ENCODE data around the gene CHST11. TPM values are rescaled to one million over a fixed set of nuclear protein-coding genes. Genes with fewer than 3 reads are reported as not detected.

Gene CHST11
- total and polyA plus RNA-seq, 9 of the 15 experiments (the other 6 are each of a cell fraction or from before 2014, with no cell fraction given) = 2.3 to 38.7 (median 15.0) TPM

- Histone ChIP-seq H2AFZ (ENCODE audit: low read depth, low read length) (no peak overlapping the region), H3K79me2 (ENCODE audit: control insufficient read depth, insufficient read depth, low read length) (no peaks in the 10 kb centered on the region), H3K27ac (ENCODE audit: extremely low read depth, low read depth, low read length) (no peak overlapping the region), H3K4me1 (replicated peaks in 1 of 2; ENCODE audit: control insufficient read depth in 2 of 2, insufficient read depth in 2 of 2, low read length in 2 of 2) (0 out of 5 replicates have a peak, but pooled peaks cover 4% of the 10 kb centered on the region in 2 experiments), H3K27me3 (ENCODE audit: control insufficient read depth in 2 of 2, insufficient read depth in 2 of 2, low read length in 2 of 2) (peaks cover 0 to 3% of the 10 kb centered on the region in 2 experiments; a peak in 1 of 5 replicates), H3K9me3 (replicated peaks; ENCODE audit: control insufficient read depth, insufficient read depth, low read depth, low read length) (no peaks in the 10 kb centered on the region), H3K9ac (ENCODE audit: insufficient read depth in 1 of 2, low read depth in 2 of 2, low read length in 2 of 2) (no peak overlapping the region), H3K4me2 (ENCODE audit: insufficient read depth, low read length) (no peak overlapping the region), H3K4me3 (no peak overlapping the region), H3K9me1 (ENCODE audit: control insufficient read depth, insufficient read depth, low read length) (no peaks in the 10 kb centered on the region), H3K36me3 (ENCODE audit: control insufficient read depth, insufficient read depth, low read length) (no peaks in the 10 kb centered on the region), H4K20me1 (replicated peaks; ENCODE audit: control insufficient read depth, insufficient read depth, low read length) (no peaks in the 10 kb centered on the region)
- FAIRE-seq = no peak
- WGBS (ENCODE audit: insufficient coverage, low coverage, missing lambda C conversion rate) = 38% methylated on average over 2 of the region's 2 CpGs
- CTCF ChIA-PET (ENCODE audit: low intra/inter-chr PET ratio) = no interaction called here
- ATAC-seq = no peak
- TF ChIP-seq HMGN3 (IDR thresholded peaks at IDR 0.05; ENCODE audit: borderline replicate concordance, extremely low read depth, insufficient read length, low read depth, low read length) (no peak), TSHZ1 (CRISPR knock-in tag; IDR thresholded peaks at IDR 0.05) (no peak), CREBBP (IDR thresholded peaks at IDR 0.05; ENCODE audit: low read depth, low read length) (no peak), DDX20 (tag; IDR thresholded peaks at IDR 0.05; ENCODE audit: low read depth) (no peak), ZNF445 (CRISPR knock-in tag; IDR thresholded peaks at IDR 0.05; ENCODE audit: low read depth) (no peak), ZNF551 (CRISPR knock-in tag; IDR thresholded peaks at IDR 0.05) (no peak), ETV1 (tag; conservative IDR thresholded peaks at IDR 0.05; ENCODE audit: low read depth) (no peak), ZBTB34 (CRISPR knock-in tag; IDR thresholded peaks at IDR 0.05) (no peak), KAT7 (CRISPR knock-in tag; IDR thresholded peaks at IDR 0.05; ENCODE audit: borderline replicate concordance) (no peak)
- DNase-seq (ENCODE audit: extremely low read depth in 1 of 4, low spot score in 3 of 4) = no peak
- intact Hi-C loops (cut with micrococcal nuclease) (no loop called here), in situ Hi-C loops (cut with MboI) (no loop called here)
- POLR2A ChIA-PET = no interaction called here
- no TSS peak for BruUV-seq (replicated peaks)
Observed at GRCh38 chr12:104419717-104420116, 37.0 kb upstream of the CHST11 start.
